H1 (cell line): ENCODE data around the gene ABHD6. TPM values are rescaled to one million over a fixed set of nuclear protein-coding genes. Genes with fewer than 3 reads are reported as not detected.

Experiments used
- CTCF ChIA-PET: fragments of 300-600 bp; sonication (Branson Sonifier 250); formaldehyde crosslinking; loops from one replicate; lab custom pipeline; 2021; ENCODE audit not compliant: partially characterized antibody; lab: Charles Lee
- POLR2A ChIA-PET: fragments of 300-600 bp; sonication (Branson Sonifier 250); formaldehyde crosslinking; loops from one replicate; lab custom pipeline; 2021; ENCODE audit warnings: inconsistent platforms; ENCODE audit not compliant: partially characterized antibody; lab: Charles Lee
- DNase-seq, 2 experiments: peaks; one replicate each; pipeline versions ENCODE4 v3.0.0 to v3.0.0-alpha.2; 2010 to 2022; ENCODE audit warnings: low spot score in 2 of 2, low read depth in 1 of 2, mixed read lengths in 1 of 2
- FAIRE-seq: peaks from 2 replicates; lab custom pipeline; 2011; peaks lifted over from hg19 to GRCh38; lab: Jason Lieb, UNC
- H2AFZ ChIP-seq: 2 replicates; pipeline ENCODE4 v1.8.1; 2012; ENCODE audit warnings: low read length, inconsistent platforms
- H2AK5ac ChIP-seq: 2 replicates; pipeline ENCODE4 v1.6.1; 2013; ENCODE audit warnings: low read depth, low read length
- H2BK120ac ChIP-seq: replicated peaks from 2 replicates; pipeline ENCODE3; 2013; ENCODE audit warnings: low read depth, low read length, inconsistent platforms
- H2BK12ac ChIP-seq: 2 replicates; pipeline ENCODE4 v1.6.1; 2013; ENCODE audit warnings: low read depth, low read length
- H2BK15ac ChIP-seq: 2 replicates; pipeline ENCODE4 v1.6.1; 2013; ENCODE audit warnings: low read length
- H2BK20ac ChIP-seq: 2 replicates; pipeline ENCODE4 v1.6.1; 2013; ENCODE audit warnings: low read length
- H2BK5ac ChIP-seq: 2 replicates; pipeline ENCODE4 v1.6.1; 2013; ENCODE audit warnings: low read depth, low read length
- H3K14ac ChIP-seq: 2 replicates; pipeline ENCODE4 v1.6.1; 2013; ENCODE audit warnings: inconsistent platforms; ENCODE audit not compliant: insufficient read length
- H3K18ac ChIP-seq: 2 replicates; pipeline ENCODE4 v1.6.1; 2013; ENCODE audit warnings: low read length; ENCODE audit errors: extremely low read depth
- H3K23ac ChIP-seq: 2 replicates; pipeline ENCODE4 v1.6.1; 2013; ENCODE audit warnings: inconsistent platforms; ENCODE audit not compliant: insufficient read length
- H3K23me2 ChIP-seq: 2 replicates; pipeline ENCODE4 v1.6.1; 2013; ENCODE audit warnings: low read depth, low read length
- H3K27ac ChIP-seq: 2 replicates; pipeline ENCODE4 v1.6.1; 2011; ENCODE audit warnings: low read depth, low read length, inconsistent platforms
- H3K27me3 ChIP-seq, 4 experiments: replicated peaks in 1 of 4; 1 replicate in 1 of 4; 2 replicates in 3 of 4; pipeline versions ENCODE4 v1.6.1 to v1.8.1; 2011 to 2013; ENCODE audit warnings: low read length in 3 of 4, mild to moderate bottlenecking in 3 of 4, inconsistent platforms in 2 of 4, mixed read lengths in 2 of 4, moderate library complexity in 1 of 4; ENCODE audit not compliant: control insufficient read depth in 3 of 4, insufficient read depth in 3 of 4; ENCODE audit errors: extremely low read depth in 1 of 4
- H3K36me3 ChIP-seq, 4 experiments: 2 replicates each; pipeline versions ENCODE4 v1.6.1 to v1.8.1; 2011 to 2013; ENCODE audit warnings: mild to moderate bottlenecking in 4 of 4, low read length in 3 of 4, moderate library complexity in 2 of 4, control low read depth in 1 of 4, inconsistent platforms in 1 of 4; ENCODE audit not compliant: insufficient read depth in 4 of 4, control insufficient read depth in 2 of 4
- H3K4ac ChIP-seq: replicated peaks from 2 replicates; pipeline ENCODE3; 2013; ENCODE audit warnings: low read length, low read depth, mixed read lengths, inconsistent platforms; ENCODE audit not compliant: insufficient read length
- H3K4me1 ChIP-seq, 4 experiments: replicated peaks in 1 of 4; 1 replicate in 1 of 4; 2 replicates in 3 of 4; pipeline versions ENCODE4 v1.6.1 to v1.8.1; 2011 to 2013; ENCODE audit warnings: low read length in 3 of 4, inconsistent platforms in 2 of 4, mixed read lengths in 1 of 4; ENCODE audit not compliant: insufficient read depth in 4 of 4, control insufficient read depth in 3 of 4
- H3K4me2 ChIP-seq, 2 experiments: 2 replicates each; pipeline versions ENCODE4 v1.6.1 to v1.8.1; 2011 to 2013; ENCODE audit warnings: low read depth in 2 of 2, low read length in 2 of 2, control low read depth in 1 of 2, inconsistent platforms in 1 of 2, mild to moderate bottlenecking in 1 of 2; ENCODE audit not compliant: insufficient read depth in 1 of 2
- H3K4me3 ChIP-seq, 4 experiments: fragments of 200-600, 300-600 bp in 1 of 4; sonication (generic), shearing (Covaris generic), sonication (Bioruptor Twin) in 1 of 4; 2 replicates each; pipeline versions ENCODE4 v1.5.1 to v1.8.1; 2011 to 2016; ENCODE audit warnings: low read length in 4 of 4, low read depth in 3 of 4, control low read depth in 2 of 4, inconsistent platforms in 2 of 4, mild to moderate bottlenecking in 2 of 4, mixed read lengths in 1 of 4, moderate library complexity in 1 of 4; ENCODE audit not compliant: insufficient read depth in 2 of 4; ENCODE audit errors: extremely low read depth in 1 of 4
- H3K56ac ChIP-seq: replicated peaks from 2 replicates; pipeline ENCODE3; 2013; ENCODE audit warnings: low read depth, mild to moderate bottlenecking, mixed read lengths, low read length, inconsistent platforms; ENCODE audit not compliant: insufficient read length
- H3K79me1 ChIP-seq: 2 replicates; pipeline ENCODE4 v1.6.1; 2013; ENCODE audit warnings: low read depth, low read length, control low read depth
- H3K79me2 ChIP-seq, 2 experiments: 2 replicates each; pipeline versions ENCODE4 v1.6.1 to v1.8.1; 2012 to 2013; ENCODE audit warnings: low read length in 2 of 2, mild to moderate bottlenecking in 2 of 2, inconsistent platforms in 1 of 2; ENCODE audit not compliant: insufficient read depth in 2 of 2, control insufficient read depth in 1 of 2
- H3K9ac ChIP-seq, 4 experiments: replicated peaks in 1 of 4; 1 replicate in 1 of 4; 2 replicates in 3 of 4; pipeline versions ENCODE4 v1.6.1 to v1.8.1; 2011 to 2013; ENCODE audit warnings: low read depth in 3 of 4, low read length in 3 of 4, control low read depth in 2 of 4, mild to moderate bottlenecking in 2 of 4, moderate library complexity in 2 of 4, inconsistent platforms in 1 of 4; ENCODE audit errors: extremely low read depth in 1 of 4
- H3K9me3 ChIP-seq, 2 experiments: 2 replicates each; pipeline versions ENCODE4 v1.6.1 to v1.8.1; 2012 to 2013; ENCODE audit warnings: mild to moderate bottlenecking in 2 of 2, moderate library complexity in 2 of 2, control low read depth in 1 of 2, inconsistent platforms in 1 of 2, low read depth in 1 of 2, low read length in 1 of 2, mixed read lengths in 1 of 2; ENCODE audit not compliant: insufficient read depth in 2 of 2
- H4K20me1 ChIP-seq, 2 experiments: replicated peaks in 1 of 2; 2 replicates each; pipeline versions ENCODE3 to v1.8.1; 2011 to 2013; ENCODE audit warnings: inconsistent platforms in 2 of 2, low read length in 2 of 2, mild to moderate bottlenecking in 1 of 2; ENCODE audit not compliant: insufficient read depth in 2 of 2, control insufficient read depth in 1 of 2
- H4K5ac ChIP-seq: 2 replicates; pipeline ENCODE4 v1.6.1; 2013; ENCODE audit warnings: low read length, low read depth, mixed read lengths, inconsistent platforms; ENCODE audit not compliant: insufficient read length
- H4K8ac ChIP-seq: 2 replicates; pipeline ENCODE4 v1.8.0; 2013; ENCODE audit warnings: mild to moderate bottlenecking, moderate library complexity, low read length, inconsistent platforms; ENCODE audit not compliant: insufficient read depth; ENCODE audit errors: extremely low read depth
- H4K91ac ChIP-seq: replicated peaks from 2 replicates; pipeline ENCODE3; 2013; ENCODE audit warnings: low read length, mixed read lengths, inconsistent platforms; ENCODE audit not compliant: insufficient read length
- CBX5 ChIP-seq: fragments of 300-800, 300-1000 bp; sonication (generic); IDR thresholded peaks from 2 replicates; pipeline ENCODE4 v1.7.1; 2016; ENCODE audit warnings: antibody characterized with exemption, low read length, low read depth
- CBX8 ChIP-seq: fragments of 300-800, 300-1000 bp; sonication (generic); IDR thresholded peaks from 2 replicates; pipeline ENCODE4 v1.7.1; 2016; ENCODE audit warnings: low read depth, low read length, borderline replicate concordance
- CHD2 ChIP-seq: IDR thresholded peaks from 2 replicates; pipeline ENCODE4 v1.6.1; 2012; ENCODE audit warnings: low read length, improper control_type of control experiment
- JUND ChIP-seq: IDR thresholded peaks from 2 replicates; pipeline ENCODE4 v1.6.1; 2011; ENCODE audit warnings: mild to moderate bottlenecking, improper control_type of control experiment, low read length
- KDM1A ChIP-seq: fragments of 200-600, 300-600 bp; sonication (generic); IDR thresholded peaks from 2 replicates; pipeline ENCODE4 v1.7.1; 2016; ENCODE audit warnings: mild to moderate bottlenecking, low read length, borderline replicate concordance
- KDM5A ChIP-seq: fragments of 200-600 bp; IDR thresholded peaks from 2 replicates; pipeline ENCODE4 v1.7.1; 2012; ENCODE audit warnings: mild to moderate bottlenecking, low read length, inconsistent platforms, mixed read lengths
- PHF8 ChIP-seq: fragments of 200-600 bp; sonication (generic); conservative IDR thresholded peaks from 2 replicates; pipeline ENCODE4 v1.7.1; 2012; ENCODE audit warnings: low read depth, mild to moderate bottlenecking, inconsistent platforms, low read length, moderate library complexity
- POU5F1 ChIP-seq: IDR thresholded peaks from 2 replicates; pipeline ENCODE4 v1.6.1; 2011; ENCODE audit warnings: low read depth, mild to moderate bottlenecking, low read length, moderate library complexity
- SIN3A ChIP-seq, 2 experiments: IDR thresholded peaks in 1 of 2; conservative IDR thresholded peaks in 1 of 2; 2 replicates each; pipeline ENCODE4 v1.6.1; 2011 to 2012; ENCODE audit warnings: low read length in 2 of 2, improper control_type of control experiment in 1 of 2, low read depth in 1 of 2, mild to moderate bottlenecking in 1 of 2
- SP4 ChIP-seq: IDR thresholded peaks from 2 replicates; pipeline ENCODE4 v1.6.1; 2012; ENCODE audit warnings: low read length, inconsistent platforms
- ZNF274 ChIP-seq: IDR thresholded peaks from 2 replicates; pipeline ENCODE4 v1.7.0; 2012; ENCODE audit warnings: low read length, borderline replicate concordance; ENCODE audit errors: extremely low read depth
- WGBS, 2 experiments: shearing (Covaris generic) in 1 of 2; methylation state at CpG; one replicate each; pipeline versions ENCODE4 v1.1.6 to v1.1.7; 2013 to 2015; ENCODE audit warnings: low lambda C conversion rate in 2 of 2, mixed read lengths in 2 of 2, inconsistent platforms in 1 of 2, low coverage in 1 of 2, missing lambda C conversion rate in 1 of 2; ENCODE audit not compliant: insufficient replicate concordance in 2 of 2, insufficient coverage in 1 of 2, insufficient read length in 1 of 2; ENCODE audit errors: extremely low coverage in 1 of 2, missing lambda C conversion rate in 1 of 2; 5-methylcytosine and 5-hydroxymethylcytosine counted together
- polyA plus RNA-seq, 7 experiments: library from polyadenylated mRNA; depleted of rRNA in 3 of 7; stranded (reverse) in 5 of 7; unstranded in 2 of 7; fragments of >200 nt in 5 of 7; fragments of 200-250 nt in 2 of 7; gene quantifications; 1 replicate in 5 of 7; 2 replicates in 1 of 7; 4 replicates in 1 of 7; pipeline versions ENCODE4 v1.2.1 to v1.2.3, GENCODE V29; 2011 to 2013; ENCODE audit warnings: missing spikeins in 2 of 7, mixed read lengths in 2 of 7
- total RNA-seq: library from RNA; stranded (reverse); fragmentation: NEBNext Ultra II Directional; extraction: Animal tissue kit (Norgen Biotek cat#: 25700); gene quantifications from 2 replicates; pipeline ENCODE4 v1.2.1, GENCODE V29; 2021

The ABHD6 gene
- total and polyA plus RNA-seq, 2 of the 8 experiments (the other 6 are each of a cell fraction or from before 2014, with no cell fraction given) = 5.9 to 6.6 TPM

DNA sequence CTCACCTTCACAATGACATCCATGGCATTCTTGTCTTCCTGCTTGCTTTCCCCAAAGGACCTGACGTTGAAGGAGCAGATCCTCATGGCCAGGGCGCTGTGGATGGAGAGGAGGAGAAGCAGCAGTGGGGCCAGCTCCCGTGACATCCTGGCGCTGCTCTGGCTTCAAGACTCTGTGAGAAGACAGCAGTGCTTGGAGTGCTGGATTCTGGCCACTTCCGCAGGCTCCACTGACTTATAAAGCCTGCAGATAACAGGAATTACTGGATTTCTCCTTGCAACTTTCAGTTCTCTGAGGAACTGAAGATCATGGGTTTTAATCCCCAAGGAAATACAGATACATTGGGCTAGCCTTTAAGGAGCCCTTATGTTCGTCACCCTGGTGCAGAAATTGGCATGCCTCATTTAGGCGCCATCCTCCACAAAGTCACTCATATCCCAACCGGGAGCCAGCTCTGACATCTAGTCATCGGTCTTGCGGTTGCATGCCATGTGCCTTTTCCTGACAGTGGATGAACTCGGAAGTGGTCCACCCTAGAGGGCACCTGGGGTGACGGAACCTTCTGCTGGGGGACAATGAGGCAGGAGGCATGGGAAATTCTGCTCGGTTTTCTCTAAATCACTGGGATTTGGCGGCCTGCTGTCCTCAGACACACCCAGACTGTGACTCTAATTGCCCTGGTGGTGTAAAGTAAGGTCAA lies 26.7 kb upstream of the ABHD6 start, which contains the start of gene DNASE1L3:
Gene DNASE1L3, minus strand, starts transcription at position 212 of the 700 bp plus-strand sequence. Its CDS starts 66 bp downstream, at position 146.
- no peak within 1 kb of the TSS for H2AK5ac ChIP-seq
- H3K79me2 ChIP-seq = no peaks in the 10 kb centered on the region
- no peaks in the 10 kb centered on the region for H3K9me3 ChIP-seq
- POLR2A ChIA-PET = no interaction called here
- no peak for TF ChIP-seq POU5F1
- no peak for TF ChIP-seq CHD2
- TF ChIP-seq JUND = no peak
- TF ChIP-seq PHF8 = no peak
- TF ChIP-seq ZNF274 = no peak
- no peak for TF ChIP-seq SIN3A (conservative IDR thresholded peaks at IDR 0.05 in 1 of 2, IDR thresholded peaks at IDR 0.05 in 1 of 2; ENCODE audit: low read depth in 1 of 2, low read length in 2 of 2)
- no peak for TF ChIP-seq SP4
- no peak for TF ChIP-seq CBX5
- TF ChIP-seq KDM5A = no peak
- no peak for TF ChIP-seq KDM1A
- TF ChIP-seq CBX8 = no peak
- H3K14ac ChIP-seq = no peak within 1 kb of the TSS
- no peak within 1 kb of the TSS for H3K23ac ChIP-seq
- H3K56ac ChIP-seq = no peak within 1 kb of the TSS
- H2BK20ac ChIP-seq = no peak within 1 kb of the TSS
- DNase-seq (no peak), FAIRE-seq (no peak)
- no peak within 1 kb of the TSS for H2AFZ ChIP-seq
- H2BK120ac ChIP-seq = no peak within 1 kb of the TSS
- H3K4me2 ChIP-seq = no peak within 1 kb of the TSS
- peaks cover 0 to 3% (median 0%) of the 10 kb centered on the region in 4 experiments; a peak in 1 of 7 replicates for H3K27me3 ChIP-seq
- H3K4me1 ChIP-seq = no peaks in the 10 kb centered on the region
- H2BK12ac ChIP-seq = no peak within 1 kb of the TSS
- H3K36me3 ChIP-seq = no peaks in the 10 kb centered on the region
- no peaks in the 10 kb centered on the region for H3K23me2 ChIP-seq
- H3K79me1 ChIP-seq = no peaks in the 10 kb centered on the region
- no peak within 1 kb of the TSS for H2BK15ac ChIP-seq
- no peaks in the 10 kb centered on the region for H4K20me1 ChIP-seq
- H3K18ac ChIP-seq = no peak within 1 kb of the TSS
- no peak within 1 kb of the TSS for H4K91ac ChIP-seq
- no peak within 1 kb of the TSS for H4K5ac ChIP-seq
- no peak within 1 kb of the TSS for H2BK5ac ChIP-seq
- H3K9ac ChIP-seq = no peak within 1 kb of the TSS
- no peak within 1 kb of the TSS for H4K8ac ChIP-seq
- CTCF ChIA-PET = interaction anchor here (0.9 to 2.8 kb wide), 9 partner anchors 14 to 285 kb away, joined by 3 to 8 read pairs (median 4); partner anchors contain the start of genes HTD2 and RPP14
- 88% methylated on average over 14 of the region's 14 CpGs; no CpG with 5 or more reads in 1 of the 2 experiments for WGBS, 2 experiments
- H3K27ac ChIP-seq = no peak within 1 kb of the TSS
- no peak within 1 kb of the TSS for H3K4me3 ChIP-seq
- no peak within 1 kb of the TSS for H3K4ac ChIP-seq
